ENCODE measurements around the gene SMIM1. TPM values are rescaled to one million over a fixed set of nuclear protein-coding genes. Genes with fewer than 3 reads are reported as not detected.
A peak's percentile ranks its signal among the peaks of the same experiment; 100 is the strongest.

Gene SMIM1
- total and polyA plus RNA-seq, 9 of the 15 experiments (the other 6 are each of a cell fraction or from before 2014, with no cell fraction given): 2.3 to 125 (median 24.3) TPM

GRCh38 chr1:3778590-3779264, 6.2 kb downstream of the SMIM1 start (continued):
- TF ChIP-seq MITF (IDR thresholded peaks at IDR 0.05): no peak
- no peak for TF ChIP-seq DACH1 (IDR thresholded peaks at IDR 0.05; ENCODE audit: partially characterized antibody)
- no peak for TF ChIP-seq FOXK1 (CRISPR knock-in tag; IDR thresholded peaks at IDR 0.05; ENCODE audit: borderline replicate concordance)
- 0 out of 4 replicates have a peak, but pooled peaks of 1 of the 2 experiments have one; percentile 35 for TF ChIP-seq SRF (CRISPR knock-in tag; IDR thresholded peaks at IDR 0.05)
- TF ChIP-seq ZNF212 (CRISPR knock-in tag; IDR thresholded peaks at IDR 0.05): no peak
- TF ChIP-seq PHB (CRISPR knock-in tag; IDR thresholded peaks at IDR 0.05): 0 out of 2 replicates have a peak, but pooled peaks have one; percentile 62
- TF ChIP-seq JUNB (CRISPR knock-in tag; conservative IDR thresholded peaks at IDR 0.05): no peak
- no peak for TF ChIP-seq GATAD2B (IDR thresholded peaks at IDR 0.05; ENCODE audit: borderline replicate concordance)
- 0 out of 2 replicates have a peak, but pooled peaks have one; percentile 28 for TF ChIP-seq ZBTB17 (CRISPR knock-in tag; IDR thresholded peaks at IDR 0.05)
- 0 out of 2 replicates have a peak, but pooled peaks have one; percentile 10 for TF ChIP-seq ZNF57 (CRISPR knock-in tag; IDR thresholded peaks at IDR 0.05)
- TF ChIP-seq ZNF445 (CRISPR knock-in tag; IDR thresholded peaks at IDR 0.05; ENCODE audit: low read depth): 0 out of 2 replicates have a peak, but pooled peaks have one; percentile 8
- peak; percentile 18 for TF ChIP-seq CHD7 (IDR thresholded peaks at IDR 0.05; ENCODE audit: low read depth, low read length)
- peak; percentile 18; the same call in 1 of the 2 replicates for TF ChIP-seq MYNN (IDR thresholded peaks at IDR 0.05)
- TF ChIP-seq MYNN (CRISPR knock-in tag; IDR thresholded peaks at IDR 0.05): no peak
- TF ChIP-seq ZNF324 (CRISPR knock-in tag; IDR thresholded peaks at IDR 0.05): no peak
- TF ChIP-seq RBM22 (IDR thresholded peaks at IDR 0.05; ENCODE audit: low read depth, low read length, poor library complexity, severe bottlenecking): peak; percentile 83
- TF ChIP-seq FIP1L1 (IDR thresholded peaks at IDR 0.05; ENCODE audit: low read depth, low read length, poor library complexity, severe bottlenecking): peak; percentile 26
